ENCODE data around the gene ARID4B. TPM values are rescaled to one million over a fixed set of nuclear protein-coding genes. Genes with fewer than 3 reads are reported as not detected.

Gene ARID4B
- polyA plus RNA-seq, 2 of the 4 experiments (the other 2 are of a cell fraction) = 14.9 to 16.0 TPM

- TF ChIP-seq, protein P1, sequence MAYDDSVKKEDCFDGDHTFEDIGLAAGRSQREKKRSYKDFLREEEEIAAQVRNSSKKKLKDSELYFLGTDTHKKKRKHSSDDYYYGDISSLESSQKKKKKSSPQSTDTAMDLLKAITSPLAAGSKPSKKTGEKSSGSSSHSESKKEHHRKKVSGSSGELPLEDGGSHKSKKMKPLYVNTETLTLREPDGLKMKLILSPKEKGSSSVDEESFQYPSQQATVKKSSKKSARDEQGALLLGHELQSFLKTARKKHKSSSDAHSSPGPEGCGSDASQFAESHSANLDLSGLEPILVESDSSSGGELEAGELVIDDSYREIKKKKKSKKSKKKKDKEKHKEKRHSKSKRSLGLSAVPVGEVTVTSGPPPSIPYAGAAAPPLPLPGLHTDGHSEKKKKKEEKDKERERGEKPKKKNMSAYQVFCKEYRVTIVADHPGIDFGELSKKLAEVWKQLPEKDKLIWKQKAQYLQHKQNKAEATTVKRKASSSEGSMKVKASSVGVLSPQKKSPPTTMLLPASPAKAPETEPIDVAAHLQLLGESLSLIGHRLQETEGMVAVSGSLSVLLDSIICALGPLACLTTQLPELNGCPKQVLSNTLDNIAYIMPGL (CRISPR knock-in tag; IDR thresholded peaks at IDR 0.05; ENCODE audit: borderline replicate concordance) = no peak
- TF ChIP-seq PHF8 (IDR thresholded peaks at IDR 0.05; ENCODE audit: borderline replicate concordance, low read depth) = no peak
- no peak for TF ChIP-seq SMC3 (IDR thresholded peaks at IDR 0.05)
- no peak for TF ChIP-seq KDM5A (IDR thresholded peaks at IDR 0.05)
- TF ChIP-seq ZC3H11A (IDR thresholded peaks at IDR 0.05) = no peak
- no peak for TF ChIP-seq EP300 (IDR thresholded peaks at IDR 0.05)
- TF ChIP-seq POLR2AphosphoS2 (conservative IDR thresholded peaks at IDR 0.05; ENCODE audit: low read length) = no peak
- TF ChIP-seq CHD2 (IDR thresholded peaks at IDR 0.05; ENCODE audit: low read length, partially characterized antibody) = no peak
These were observed 14.5 kb upstream of the ARID4B start (continued) for GRCh38 chr1:235342471-235342870.

- H3K9me3 ChIP-seq = no peaks in the 10 kb centered on the region
- CTCF ChIA-PET = interaction anchor here (0.6 to 1.4 kb wide), 5 partner anchors 13 to 85 kb away, joined by 3 to 4 read pairs (median 4); no protein-coding TSS in a partner anchor
- ATAC-seq (no peak), DNase-seq (ENCODE audit: low read depth in 1 of 2, low spot score in 1 of 2) (no peak), FAIRE-seq (no peak)
- H3K27ac ChIP-seq = no peak overlapping the region
- H3K4me1 ChIP-seq = no peaks in the 10 kb centered on the region
- H3K4me3 ChIP-seq = no peak overlapping the region
- TF ChIP-seq FOSL2 (IDR thresholded peaks at IDR 0.05) (no peak), FOSL2 (CRISPR knock-in tag; IDR thresholded peaks at IDR 0.05) (no peak), MAFK (IDR thresholded peaks at IDR 0.05; ENCODE audit: partially characterized antibody) (no peak), HEYL (CRISPR knock-in tag; IDR thresholded peaks at IDR 0.05) (no peak), HOXB5 (CRISPR knock-in tag; IDR thresholded peaks at IDR 0.05) (no peak)
- POLR2A ChIA-PET = interaction anchor here (0.9 kb wide), 1 partner anchor 14 kb away, joined by 4 read pairs; the partner anchor contains the start of genes ARID4B and GGPS1
- H3K4me2 ChIP-seq = no peak overlapping the region
- WGBS (ENCODE audit: missing lambda C conversion rate) = 77% methylated on average over 6 of the region's 6 CpGs
These were observed 14.1 kb upstream of the ARID4B start for GRCh38 chr1:235342039-235342438.

GRCh38 chr1:235341334-235341733 lies 13.4 kb upstream of the ARID4B start:
- Histone ChIP-seq H3K4me2 (no peak overlapping the region), H3K4me3 (no peak overlapping the region), H3K9me3 (no peaks in the 10 kb centered on the region), H3K4me1 (no peaks in the 10 kb centered on the region), H3K27ac (no peak overlapping the region)
- DNase-seq (ENCODE audit: low read depth in 1 of 2, low spot score in 1 of 2) (no peak), ATAC-seq (no peak), FAIRE-seq (no peak)
- 88% methylated on average over 1 of the region's 1 CpG for WGBS (ENCODE audit: missing lambda C conversion rate)
- CTCF ChIA-PET = interaction anchor here (0.6 to 1.5 kb wide), 5 partner anchors 10 to 88 kb away, joined by 3 to 9 read pairs (median 4); no protein-coding TSS in a partner anchor
- POLR2A ChIA-PET = interaction anchor here (0.7 kb wide), 2 partner anchors 74 to 356 kb away, joined by 7 read pairs; no protein-coding TSS in a partner anchor
- TF ChIP-seq ZFP36 (IDR thresholded peaks at IDR 0.05; ENCODE audit: borderline replicate concordance, partially characterized antibody) = no peak
- TF ChIP-seq, protein P2, sequence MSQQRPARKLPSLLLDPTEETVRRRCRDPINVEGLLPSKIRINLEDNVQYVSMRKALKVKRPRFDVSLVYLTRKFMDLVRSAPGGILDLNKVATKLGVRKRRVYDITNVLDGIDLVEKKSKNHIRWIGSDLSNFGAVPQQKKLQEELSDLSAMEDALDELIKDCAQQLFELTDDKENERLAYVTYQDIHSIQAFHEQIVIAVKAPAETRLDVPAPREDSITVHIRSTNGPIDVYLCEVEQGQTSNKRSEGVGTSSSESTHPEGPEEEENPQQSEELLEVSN (IDR thresholded peaks at IDR 0.05; ENCODE audit: borderline replicate concordance, low read depth) = no peak
- TF ChIP-seq MAFK (IDR thresholded peaks at IDR 0.05; ENCODE audit: partially characterized antibody) = no peak
- TF ChIP-seq, protein P3, sequence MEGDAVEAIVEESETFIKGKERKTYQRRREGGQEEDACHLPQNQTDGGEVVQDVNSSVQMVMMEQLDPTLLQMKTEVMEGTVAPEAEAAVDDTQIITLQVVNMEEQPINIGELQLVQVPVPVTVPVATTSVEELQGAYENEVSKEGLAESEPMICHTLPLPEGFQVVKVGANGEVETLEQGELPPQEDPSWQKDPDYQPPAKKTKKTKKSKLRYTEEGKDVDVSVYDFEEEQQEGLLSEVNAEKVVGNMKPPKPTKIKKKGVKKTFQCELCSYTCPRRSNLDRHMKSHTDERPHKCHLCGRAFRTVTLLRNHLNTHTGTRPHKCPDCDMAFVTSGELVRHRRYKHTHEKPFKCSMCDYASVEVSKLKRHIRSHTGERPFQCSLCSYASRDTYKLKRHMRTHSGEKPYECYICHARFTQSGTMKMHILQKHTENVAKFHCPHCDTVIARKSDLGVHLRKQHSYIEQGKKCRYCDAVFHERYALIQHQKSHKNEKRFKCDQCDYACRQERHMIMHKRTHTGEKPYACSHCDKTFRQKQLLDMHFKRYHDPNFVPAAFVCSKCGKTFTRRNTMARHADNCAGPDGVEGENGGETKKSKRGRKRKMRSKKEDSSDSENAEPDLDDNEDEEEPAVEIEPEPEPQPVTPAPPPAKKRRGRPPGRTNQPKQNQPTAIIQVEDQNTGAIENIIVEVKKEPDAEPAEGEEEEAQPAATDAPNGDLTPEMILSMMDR (IDR thresholded peaks at IDR 0.05) = no peak
- no peak for TF ChIP-seq FOSB (CRISPR knock-in tag; IDR thresholded peaks at IDR 0.05)
- TF ChIP-seq RARB (CRISPR knock-in tag; IDR thresholded peaks at IDR 0.05) = no peak
